Mammary epithelial cell (primary cell): Measurements from ENCODE around the gene BIRC2.

ENCODE experiments used
- EZH2 ChIP-seq: IDR thresholded peaks from 2 replicates; pipeline ENCODE4 v1.6.1; 2012; ENCODE audit warnings: low read length, inconsistent platforms, borderline replicate concordance
- TF ChIP-seq, protein P1 (sequence below), 2 donors: IDR thresholded peaks in 1 of 2; conservative IDR thresholded peaks in 1 of 2; 2 replicates each; pipeline ENCODE4 v1.5.1; 2011 to 2012; ENCODE audit warnings: inconsistent platforms in 2 of 2, low read length in 2 of 2, mild to moderate bottlenecking in 2 of 2, control low read depth in 1 of 2, low read depth in 1 of 2; ENCODE audit not compliant: insufficient read depth in 1 of 2; ENCODE audit errors: extremely low read depth in 1 of 2

- TF ChIP-seq, protein P1, sequence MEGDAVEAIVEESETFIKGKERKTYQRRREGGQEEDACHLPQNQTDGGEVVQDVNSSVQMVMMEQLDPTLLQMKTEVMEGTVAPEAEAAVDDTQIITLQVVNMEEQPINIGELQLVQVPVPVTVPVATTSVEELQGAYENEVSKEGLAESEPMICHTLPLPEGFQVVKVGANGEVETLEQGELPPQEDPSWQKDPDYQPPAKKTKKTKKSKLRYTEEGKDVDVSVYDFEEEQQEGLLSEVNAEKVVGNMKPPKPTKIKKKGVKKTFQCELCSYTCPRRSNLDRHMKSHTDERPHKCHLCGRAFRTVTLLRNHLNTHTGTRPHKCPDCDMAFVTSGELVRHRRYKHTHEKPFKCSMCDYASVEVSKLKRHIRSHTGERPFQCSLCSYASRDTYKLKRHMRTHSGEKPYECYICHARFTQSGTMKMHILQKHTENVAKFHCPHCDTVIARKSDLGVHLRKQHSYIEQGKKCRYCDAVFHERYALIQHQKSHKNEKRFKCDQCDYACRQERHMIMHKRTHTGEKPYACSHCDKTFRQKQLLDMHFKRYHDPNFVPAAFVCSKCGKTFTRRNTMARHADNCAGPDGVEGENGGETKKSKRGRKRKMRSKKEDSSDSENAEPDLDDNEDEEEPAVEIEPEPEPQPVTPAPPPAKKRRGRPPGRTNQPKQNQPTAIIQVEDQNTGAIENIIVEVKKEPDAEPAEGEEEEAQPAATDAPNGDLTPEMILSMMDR (conservative IDR thresholded peaks at IDR 0.05 in 1 of 2, IDR thresholded peaks at IDR 0.05 in 1 of 2; ENCODE audit: extremely low read depth in 1 of 2, insufficient read depth in 1 of 2, low read depth in 1 of 2, low read length in 2 of 2): no peak
- no peak for TF ChIP-seq EZH2
These were observed 10.1 kb downstream of the BIRC2 start for GRCh38 chr11:102357116-102357515.
